ENCODE measurements around the gene FAM110C. TPM values are rescaled to one million over a fixed set of nuclear protein-coding genes. Genes with fewer than 3 reads are reported as not detected.
"Not testable (repeated sequence)": the region's sequence is repeated elsewhere in the genome, so short reads cannot be mapped to it uniquely, and the experiment has no call there.

FAM110C gene
- total RNA-seq, 1 donor from 2014 or later: 0.58 TPM

- intact Hi-C loops (cut with DNase I); ATAC-seq; DNase-seq (ENCODE audit: low spot score): not testable (repeated sequence)
Measured at GRCh38 chr2:15916-16315, 30.4 kb downstream of the FAM110C start.

DNA sequence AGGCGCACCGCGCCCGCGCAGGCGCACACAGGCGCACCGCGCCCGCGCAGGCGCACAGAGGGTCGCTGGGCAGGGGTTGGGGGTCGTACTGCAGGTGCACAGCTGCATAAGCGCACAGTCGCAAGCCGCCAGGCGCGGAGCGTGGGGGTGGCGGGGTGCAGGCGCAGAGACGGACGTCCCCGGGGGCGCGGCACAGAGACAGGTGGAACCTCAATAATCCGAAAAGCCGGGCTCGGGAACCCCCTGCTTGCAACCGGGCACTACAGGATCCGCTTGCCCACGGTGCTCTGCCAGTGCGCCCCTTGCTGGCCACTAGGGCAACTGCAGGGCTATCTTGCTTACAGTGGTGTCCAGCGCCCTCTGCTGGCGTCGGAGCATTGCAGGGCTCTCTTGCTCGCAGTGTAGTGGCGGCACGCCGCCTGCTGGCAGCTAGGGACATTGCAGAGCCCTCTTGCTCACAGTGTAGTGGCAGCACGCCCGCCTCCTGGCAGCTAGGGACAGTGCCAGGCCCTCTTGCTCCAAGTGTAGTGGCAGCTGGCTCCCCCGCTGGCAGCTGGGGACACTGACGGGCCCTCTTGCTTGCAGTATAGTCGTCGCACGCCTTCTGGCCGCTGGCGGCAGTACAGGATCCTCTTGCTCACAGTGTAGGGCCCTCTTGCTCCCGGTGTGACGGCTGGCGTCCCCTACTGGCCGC is 34.9 kb downstream of the FAM110C start:
- peak; percentile 48 for ATAC-seq
- intact Hi-C loops (cut with DNase I): no loop called here
- DNase-seq (ENCODE audit: low spot score): peak; percentile 75

GRCh38 chr2:10222-10875 is 36.0 kb downstream of the FAM110C start:
- intact Hi-C loops (cut with DNase I): no loop called here
- peak; percentile 65 for ATAC-seq
- no peak for DNase-seq (ENCODE audit: low spot score)

Other genes starting within 250 kb of the FAM110C start
- gene SH3YL1, start 217.5 kb upstream of the FAM110C start, total RNA-seq: 32.7 TPM
- 49.4 TPM for gene ACP1, start 218.4 kb upstream of the FAM110C start, total RNA-seq
- 3.0 TPM for gene ALKAL2, start 241.6 kb upstream of the FAM110C start, total RNA-seq

Data from sciatic nerve (tissue), 2 donors.